Sigmoid colon (tissue), 4 donors: Measurements from ENCODE around the gene AKAP12.

Experiments
- EP300 ChIP-seq, 4 donors: sonication (generic); formaldehyde crosslinking; IDR thresholded peaks; one replicate each; pipeline ENCODE4 v1.6.1; 2017; ENCODE audit warnings: antibody characterized with exemption in 4 of 4
- TF ChIP-seq, protein P1 (sequence below), 4 experiments: fragments of 450-650 bp in 3 of 4; fragments of 200-600 bp in 1 of 4; IDR thresholded peaks; one replicate each; pipeline ENCODE4 v1.5.1; 2016 to 2019; ENCODE audit warnings: antibody characterized with exemption in 4 of 4, mild to moderate bottlenecking in 3 of 4, moderate library complexity in 2 of 4

DNA sequence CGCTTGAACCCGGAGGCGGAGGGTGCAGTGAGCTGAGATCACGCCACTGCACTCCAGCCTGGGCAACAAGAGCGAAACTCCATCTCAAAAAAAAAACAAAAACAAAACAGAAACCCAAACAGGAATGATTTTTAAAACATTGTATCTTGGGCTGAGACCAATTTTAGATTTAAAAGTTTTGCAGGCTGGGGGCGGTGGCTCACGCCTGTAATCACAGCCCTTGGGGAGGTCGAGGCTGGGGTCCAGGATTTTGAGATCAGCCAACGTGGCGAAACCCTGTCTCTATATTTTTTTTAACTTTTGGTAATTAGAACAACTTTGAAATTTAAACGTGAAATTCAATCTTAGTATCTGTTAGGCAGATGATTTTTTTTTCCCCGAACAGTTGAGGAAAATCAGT lies 70.5 kb downstream of the AKAP12 start:
- TF ChIP-seq, protein P1, sequence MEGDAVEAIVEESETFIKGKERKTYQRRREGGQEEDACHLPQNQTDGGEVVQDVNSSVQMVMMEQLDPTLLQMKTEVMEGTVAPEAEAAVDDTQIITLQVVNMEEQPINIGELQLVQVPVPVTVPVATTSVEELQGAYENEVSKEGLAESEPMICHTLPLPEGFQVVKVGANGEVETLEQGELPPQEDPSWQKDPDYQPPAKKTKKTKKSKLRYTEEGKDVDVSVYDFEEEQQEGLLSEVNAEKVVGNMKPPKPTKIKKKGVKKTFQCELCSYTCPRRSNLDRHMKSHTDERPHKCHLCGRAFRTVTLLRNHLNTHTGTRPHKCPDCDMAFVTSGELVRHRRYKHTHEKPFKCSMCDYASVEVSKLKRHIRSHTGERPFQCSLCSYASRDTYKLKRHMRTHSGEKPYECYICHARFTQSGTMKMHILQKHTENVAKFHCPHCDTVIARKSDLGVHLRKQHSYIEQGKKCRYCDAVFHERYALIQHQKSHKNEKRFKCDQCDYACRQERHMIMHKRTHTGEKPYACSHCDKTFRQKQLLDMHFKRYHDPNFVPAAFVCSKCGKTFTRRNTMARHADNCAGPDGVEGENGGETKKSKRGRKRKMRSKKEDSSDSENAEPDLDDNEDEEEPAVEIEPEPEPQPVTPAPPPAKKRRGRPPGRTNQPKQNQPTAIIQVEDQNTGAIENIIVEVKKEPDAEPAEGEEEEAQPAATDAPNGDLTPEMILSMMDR (IDR thresholded peaks at IDR 0.05): no peak
- TF ChIP-seq EP300 (IDR thresholded peaks at IDR 0.05): no peak
